Muscle layer of duodenum (tissue), 2 donors: ENCODE measurements around the gene DYRK1B.
"Not testable (repeated sequence)": the region's sequence is repeated elsewhere in the genome, so short reads cannot be mapped to it uniquely, and the experiment has no call there.

Experiments used
- H3K27ac ChIP-seq: one replicate; pipeline ENCODE4 v1.7.0; 2013; ENCODE audit warnings: mild to moderate bottlenecking, low read length
- H3K27me3 ChIP-seq: one replicate; pipeline ENCODE4 v1.7.0; 2013; ENCODE audit warnings: low read depth, mild to moderate bottlenecking, control low read depth, low read length
- H3K36me3 ChIP-seq, 2 donors: one replicate each; pipeline ENCODE4 v1.7.0; 2013; ENCODE audit warnings: low read length in 2 of 2, control low read depth in 1 of 2, mild to moderate bottlenecking in 1 of 2; ENCODE audit not compliant: insufficient read depth in 2 of 2, control insufficient read depth in 1 of 2
- H3K4me1 ChIP-seq, 2 donors: one replicate each; pipeline ENCODE4 v1.7.0; 2013; ENCODE audit warnings: low read length in 2 of 2, mild to moderate bottlenecking in 2 of 2, control low read depth in 1 of 2, moderate library complexity in 1 of 2; ENCODE audit not compliant: insufficient read depth in 2 of 2, control insufficient read depth in 1 of 2
- H3K4me3 ChIP-seq, 2 donors: one replicate each; pipeline ENCODE4 v1.7.0; 2013; ENCODE audit warnings: low read length in 2 of 2, low read depth in 1 of 2, mild to moderate bottlenecking in 1 of 2
- H3K9me3 ChIP-seq, 2 donors: one replicate each; pipeline ENCODE4 v1.7.0; 2013; ENCODE audit warnings: low read length in 2 of 2, control low read depth in 1 of 2, mild to moderate bottlenecking in 1 of 2; ENCODE audit not compliant: control insufficient read depth in 1 of 2
- donor health status: healthy.

DYRK1B gene

GRCh38 chr19:39818626-39819097 is 15.3 kb downstream of the DYRK1B start:
- Histone ChIP-seq H3K36me3 (peaks cover 0 to 14% of the 10 kb centered on the region in 2 donors), H3K4me1 (peaks cover 2 to 3% of the 10 kb centered on the region in 2 donors), H3K27me3 (no peaks in the 10 kb centered on the region), H3K9me3 (no peaks in the 10 kb centered on the region), H3K4me3 (no peak overlapping the region), H3K27ac (no peak overlapping the region)

DNA sequence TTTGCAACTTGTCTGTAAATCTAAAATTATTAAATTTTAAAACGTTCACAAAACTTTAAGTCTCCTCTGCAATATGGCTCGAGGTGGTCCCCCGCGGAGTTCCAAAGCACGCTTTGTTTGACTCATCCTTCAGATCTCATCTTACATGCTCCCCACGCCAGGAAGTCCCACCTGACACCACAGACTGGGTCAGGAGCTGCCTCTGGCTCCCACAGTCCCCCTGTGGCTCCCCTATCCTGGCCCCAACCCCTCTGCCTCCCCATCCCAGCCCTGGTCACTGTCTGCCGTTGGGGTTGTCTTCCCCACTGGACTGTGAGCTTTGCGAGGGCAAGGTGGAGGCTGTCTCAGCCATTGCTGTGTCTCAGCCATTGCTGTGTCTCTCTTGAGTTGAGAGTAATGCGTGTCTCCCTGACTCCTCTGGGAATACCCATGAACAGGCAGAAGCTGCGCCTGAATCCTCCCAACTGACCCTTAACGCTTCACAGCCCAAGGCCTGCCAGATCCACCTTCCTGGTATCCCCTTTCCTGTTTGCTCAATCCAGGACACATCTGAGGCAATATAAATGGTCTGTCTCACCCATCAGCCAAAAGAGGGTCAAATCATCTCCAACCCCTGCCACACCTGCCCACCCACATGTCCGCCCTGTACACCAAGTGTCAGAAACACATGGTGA is 15.9 kb downstream of the DYRK1B start:
- Histone ChIP-seq H3K36me3 (peaks cover 0 to 14% of the 10 kb centered on the region in 2 donors), H3K4me1 (no peaks in the 10 kb centered on the region), H3K27me3 (no peaks in the 10 kb centered on the region), H3K4me3 (no peak overlapping the region), H3K9me3 (no peaks in the 10 kb centered on the region), H3K27ac (no peak overlapping the region)

DNA sequence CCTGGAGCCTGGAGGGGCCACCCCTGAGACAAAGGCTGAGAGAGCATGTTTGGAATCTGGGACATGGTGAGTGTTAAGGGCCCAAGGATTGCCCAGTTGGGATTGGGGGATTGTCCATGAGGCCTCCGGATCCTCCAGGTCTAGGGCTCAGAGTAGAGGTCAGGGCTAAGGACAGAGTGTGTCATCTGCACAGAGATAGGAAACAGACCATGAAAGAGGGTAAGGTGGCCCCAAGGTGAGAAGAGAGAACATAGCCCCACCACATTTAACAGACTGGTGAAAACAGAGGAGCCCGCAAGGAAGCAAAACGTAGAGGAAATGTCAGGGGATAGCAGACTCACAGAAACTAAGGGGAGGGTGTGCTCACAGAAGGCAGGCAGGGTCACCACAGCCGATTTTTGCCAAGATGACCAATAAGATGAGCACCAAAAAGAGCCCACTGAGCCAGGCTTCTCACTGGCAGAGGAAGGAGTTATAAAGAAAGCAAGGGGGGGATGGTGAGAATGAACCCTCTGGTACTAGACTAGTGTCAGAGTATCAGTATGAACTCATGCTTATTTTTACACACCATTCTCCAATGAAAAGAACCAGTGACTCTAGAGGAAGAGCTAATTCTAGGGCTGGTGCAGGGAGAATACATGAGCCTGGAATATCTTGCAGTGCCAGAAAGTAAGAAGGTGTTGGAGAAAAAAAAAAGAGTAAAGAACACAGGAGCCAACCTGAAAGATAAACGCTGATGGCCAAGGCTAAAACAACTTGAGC is 17.5 kb downstream of the DYRK1B start:
- Histone ChIP-seq H3K4me1 (no peaks in the 10 kb centered on the region), H3K9me3 (no peaks in the 10 kb centered on the region), H3K4me3 (no peak overlapping the region), H3K36me3 (peaks cover 0 to 14% of the 10 kb centered on the region in 2 donors), H3K27ac (no peak overlapping the region), H3K27me3 (no peaks in the 10 kb centered on the region)

DNA sequence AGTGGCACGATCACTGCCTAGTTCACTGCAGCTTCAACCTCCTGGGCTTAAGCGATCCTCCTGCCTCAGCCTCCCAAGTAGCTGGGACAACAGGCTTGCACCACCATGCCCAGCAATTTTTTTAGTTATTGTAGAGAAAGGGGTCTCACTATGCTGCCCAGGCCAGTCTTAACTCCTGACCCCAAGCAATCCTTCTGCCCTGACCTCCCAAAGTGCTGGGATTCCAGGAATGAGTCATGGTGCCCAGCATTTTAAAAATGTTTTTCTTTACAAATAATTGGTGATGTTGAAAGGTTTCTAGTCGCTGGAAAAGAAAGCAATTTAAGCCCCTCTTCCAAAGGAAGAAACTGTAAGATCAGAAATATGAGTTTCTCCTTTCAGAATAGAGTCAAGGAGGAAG is 19.4 kb downstream of the DYRK1B start:
- Histone ChIP-seq H3K4me1 (no peaks in the 10 kb centered on the region), H3K4me3 (no peak overlapping the region), H3K9me3 (no peaks in the 10 kb centered on the region), H3K27me3 (no peaks in the 10 kb centered on the region), H3K27ac (no peak overlapping the region), H3K36me3 (peaks cover 0 to 14% of the 10 kb centered on the region in 2 donors)

GRCh38 chr19:39814111-39814510 is 19.9 kb downstream of the DYRK1B start:
- H3K4me1 ChIP-seq, H3K27me3 ChIP-seq, H3K9me3 ChIP-seq, H3K27ac ChIP-seq, H3K4me3 ChIP-seq: not testable (repeated sequence)
- H3K36me3 ChIP-seq, result peaks cover 0 to 14% of the 10 kb centered on the region in 2 donors

DNA sequence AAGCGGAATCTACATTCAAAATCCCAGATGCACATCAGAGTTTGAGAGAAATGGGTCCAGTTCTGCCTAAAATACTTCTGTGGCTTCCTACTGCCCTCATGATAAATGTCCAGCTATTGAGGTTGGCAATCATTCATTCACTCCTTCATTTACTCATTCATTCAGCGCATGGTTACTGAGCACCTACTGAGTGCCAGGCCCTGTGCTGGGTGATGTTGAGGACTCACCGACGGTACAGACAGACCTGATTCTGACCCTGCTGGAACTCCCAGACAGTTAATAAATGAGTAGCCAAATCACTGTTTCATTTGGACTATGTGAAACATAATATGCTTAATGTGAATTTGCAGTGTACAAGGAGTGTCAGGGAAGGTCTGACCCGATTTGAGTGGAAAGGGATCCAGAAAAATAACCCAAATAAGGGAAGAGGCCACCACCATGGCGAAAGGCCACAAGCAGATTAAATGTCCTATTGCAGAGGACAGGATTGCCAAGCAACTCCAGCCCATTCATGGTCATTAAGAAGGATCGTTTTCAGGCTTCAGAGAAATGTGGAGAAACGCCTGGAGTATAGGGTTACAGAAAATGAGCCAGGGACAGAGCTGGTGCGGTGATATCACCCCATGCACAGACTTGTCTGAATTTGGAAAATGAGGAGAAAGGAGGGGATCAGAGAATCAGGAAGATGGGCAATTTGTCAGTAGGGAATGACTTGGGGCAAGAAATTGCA is 20.5 kb downstream of the DYRK1B start:
- Histone ChIP-seq H3K36me3 (peaks cover 0 to 14% of the 10 kb centered on the region in 2 donors), H3K27ac (no peak overlapping the region), H3K9me3 (no peaks in the 10 kb centered on the region), H3K4me3 (no peak overlapping the region), H3K27me3 (no peaks in the 10 kb centered on the region), H3K4me1 (no peaks in the 10 kb centered on the region)

DNA sequence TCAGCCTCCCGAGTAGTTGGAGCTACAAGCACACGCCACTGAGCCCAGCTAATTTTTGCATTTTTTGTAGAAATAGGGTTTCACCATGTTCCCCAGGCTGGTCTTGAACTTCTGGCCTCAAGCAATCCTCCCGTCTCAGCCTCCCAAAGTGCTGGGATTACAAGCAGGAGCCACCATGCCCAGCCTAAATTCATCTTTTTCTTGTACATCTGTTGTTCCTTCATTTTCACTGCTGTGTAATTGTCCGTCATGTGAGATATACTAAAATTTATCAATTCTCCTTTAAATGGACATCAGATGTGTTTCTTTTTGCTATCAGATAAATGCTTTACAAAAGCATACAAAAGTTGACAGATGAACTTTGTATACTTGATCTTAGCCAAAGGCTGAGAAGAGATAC is 22.9 kb downstream of the DYRK1B start:
- Histone ChIP-seq H3K9me3 (no peaks in the 10 kb centered on the region), H3K27ac (no peak overlapping the region), H3K27me3 (no peaks in the 10 kb centered on the region), H3K36me3 (peaks cover 0 to 6% of the 10 kb centered on the region in 2 donors), H3K4me3 (no peak overlapping the region), H3K4me1 (no peaks in the 10 kb centered on the region)

GRCh38 chr19:39810424-39810823 is 23.5 kb downstream of the DYRK1B start:
- no peak overlapping the region for H3K27ac ChIP-seq
- H3K4me1 ChIP-seq, result no peaks in the 10 kb centered on the region
- H3K4me3 ChIP-seq, result no peak overlapping the region
- no peaks in the 10 kb centered on the region for H3K9me3 ChIP-seq
- H3K36me3 ChIP-seq, result no peaks in the 10 kb centered on the region
- no peaks in the 10 kb centered on the region for H3K27me3 ChIP-seq

- Histone ChIP-seq H3K4me1 (no peaks in the 10 kb centered on the region), H3K4me3 (no peak overlapping the region), H3K27ac (no peak overlapping the region), H3K27me3 (no peaks in the 10 kb centered on the region), H3K36me3 (no peaks in the 10 kb centered on the region), H3K9me3 (no peaks in the 10 kb centered on the region)
Observed at GRCh38 chr19:39809368-39809767, 24.6 kb downstream of the DYRK1B start.

GRCh38 chr19:39808688-39809087 is 25.3 kb downstream of the DYRK1B start:
- not testable (repeated sequence) for H3K4me3 ChIP-seq, H3K36me3 ChIP-seq, H3K4me1 ChIP-seq, H3K27ac ChIP-seq, H3K27me3 ChIP-seq, H3K9me3 ChIP-seq

- Histone ChIP-seq H3K9me3 (no peaks in the 10 kb centered on the region), H3K4me1 (no peaks in the 10 kb centered on the region), H3K36me3 (no peaks in the 10 kb centered on the region), H3K27ac (no peak overlapping the region), H3K4me3 (no peak overlapping the region), H3K27me3 (no peaks in the 10 kb centered on the region)
Observed at GRCh38 chr19:39807846-39808364, 26.1 kb downstream of the DYRK1B start.
